HL-60 (cell line): ENCODE results near the gene PPP2R3A.

Source experiments
- GABPA ChIP-seq: IDR thresholded peaks from 2 replicates; pipeline ENCODE4 v1.6.1; 2012; ENCODE audit warnings: low read depth
- POLR2AphosphoS5 ChIP-seq: IDR thresholded peaks from 2 replicates; pipeline ENCODE4 v1.6.1; 2012; ENCODE audit warnings: low read depth
- SPI1 ChIP-seq: IDR thresholded peaks from 2 replicates; pipeline ENCODE4 v1.6.1; 2012; ENCODE audit warnings: low read depth, mild to moderate bottlenecking, borderline replicate concordance
- TF ChIP-seq, protein P1 (sequence below): IDR thresholded peaks from one replicate; pipeline ENCODE4 v1.5.1; 2011; ENCODE audit warnings: low read length, control low read depth, inconsistent platforms; ENCODE audit not compliant: insufficient read depth
- TF ChIP-seq, protein P2 (sequence below): IDR thresholded peaks from 2 replicates; pipeline ENCODE4 v1.6.1; 2012; ENCODE audit warnings: low read depth; ENCODE audit not compliant: insufficient replicate concordance

DNA sequence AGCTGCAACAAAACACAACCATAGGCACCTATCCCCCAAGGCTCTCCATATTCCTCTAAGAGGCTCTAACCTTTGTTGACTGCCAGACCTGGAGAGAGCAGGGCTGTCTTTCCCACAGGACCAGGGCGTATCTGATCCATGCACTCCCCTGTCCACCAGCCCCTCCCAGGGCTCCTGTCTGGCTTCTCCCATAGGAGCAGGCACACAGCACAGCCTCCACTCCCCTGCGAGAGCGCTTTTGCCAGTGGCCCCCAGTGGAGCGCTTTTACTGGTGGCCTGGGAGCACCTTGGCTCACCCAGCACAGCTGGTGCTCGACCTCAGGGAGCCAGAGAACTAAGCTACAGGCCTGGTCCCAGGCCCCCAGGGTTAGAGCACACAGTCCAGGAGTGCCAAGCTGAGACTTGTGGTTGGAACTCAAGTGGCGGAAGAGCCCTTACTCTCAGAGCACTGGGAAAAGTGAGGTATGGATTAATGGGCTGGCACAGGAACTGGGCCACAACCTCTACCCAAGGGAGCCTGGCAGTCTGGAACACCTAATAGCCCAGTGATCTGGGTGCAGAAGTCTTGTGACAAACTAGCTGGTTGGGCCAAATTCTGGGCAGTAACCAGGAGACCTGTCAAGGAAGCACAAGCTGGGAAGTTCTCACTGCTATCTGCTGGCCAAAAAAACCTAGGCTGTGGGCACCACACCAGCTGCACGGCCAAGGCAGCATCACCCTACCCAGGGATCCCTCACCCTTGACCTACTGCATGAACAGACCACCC is 79.6 kb downstream of the PPP2R3A start:
- TF ChIP-seq, protein P1, sequence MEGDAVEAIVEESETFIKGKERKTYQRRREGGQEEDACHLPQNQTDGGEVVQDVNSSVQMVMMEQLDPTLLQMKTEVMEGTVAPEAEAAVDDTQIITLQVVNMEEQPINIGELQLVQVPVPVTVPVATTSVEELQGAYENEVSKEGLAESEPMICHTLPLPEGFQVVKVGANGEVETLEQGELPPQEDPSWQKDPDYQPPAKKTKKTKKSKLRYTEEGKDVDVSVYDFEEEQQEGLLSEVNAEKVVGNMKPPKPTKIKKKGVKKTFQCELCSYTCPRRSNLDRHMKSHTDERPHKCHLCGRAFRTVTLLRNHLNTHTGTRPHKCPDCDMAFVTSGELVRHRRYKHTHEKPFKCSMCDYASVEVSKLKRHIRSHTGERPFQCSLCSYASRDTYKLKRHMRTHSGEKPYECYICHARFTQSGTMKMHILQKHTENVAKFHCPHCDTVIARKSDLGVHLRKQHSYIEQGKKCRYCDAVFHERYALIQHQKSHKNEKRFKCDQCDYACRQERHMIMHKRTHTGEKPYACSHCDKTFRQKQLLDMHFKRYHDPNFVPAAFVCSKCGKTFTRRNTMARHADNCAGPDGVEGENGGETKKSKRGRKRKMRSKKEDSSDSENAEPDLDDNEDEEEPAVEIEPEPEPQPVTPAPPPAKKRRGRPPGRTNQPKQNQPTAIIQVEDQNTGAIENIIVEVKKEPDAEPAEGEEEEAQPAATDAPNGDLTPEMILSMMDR, result no peak
- TF ChIP-seq, protein P2, sequence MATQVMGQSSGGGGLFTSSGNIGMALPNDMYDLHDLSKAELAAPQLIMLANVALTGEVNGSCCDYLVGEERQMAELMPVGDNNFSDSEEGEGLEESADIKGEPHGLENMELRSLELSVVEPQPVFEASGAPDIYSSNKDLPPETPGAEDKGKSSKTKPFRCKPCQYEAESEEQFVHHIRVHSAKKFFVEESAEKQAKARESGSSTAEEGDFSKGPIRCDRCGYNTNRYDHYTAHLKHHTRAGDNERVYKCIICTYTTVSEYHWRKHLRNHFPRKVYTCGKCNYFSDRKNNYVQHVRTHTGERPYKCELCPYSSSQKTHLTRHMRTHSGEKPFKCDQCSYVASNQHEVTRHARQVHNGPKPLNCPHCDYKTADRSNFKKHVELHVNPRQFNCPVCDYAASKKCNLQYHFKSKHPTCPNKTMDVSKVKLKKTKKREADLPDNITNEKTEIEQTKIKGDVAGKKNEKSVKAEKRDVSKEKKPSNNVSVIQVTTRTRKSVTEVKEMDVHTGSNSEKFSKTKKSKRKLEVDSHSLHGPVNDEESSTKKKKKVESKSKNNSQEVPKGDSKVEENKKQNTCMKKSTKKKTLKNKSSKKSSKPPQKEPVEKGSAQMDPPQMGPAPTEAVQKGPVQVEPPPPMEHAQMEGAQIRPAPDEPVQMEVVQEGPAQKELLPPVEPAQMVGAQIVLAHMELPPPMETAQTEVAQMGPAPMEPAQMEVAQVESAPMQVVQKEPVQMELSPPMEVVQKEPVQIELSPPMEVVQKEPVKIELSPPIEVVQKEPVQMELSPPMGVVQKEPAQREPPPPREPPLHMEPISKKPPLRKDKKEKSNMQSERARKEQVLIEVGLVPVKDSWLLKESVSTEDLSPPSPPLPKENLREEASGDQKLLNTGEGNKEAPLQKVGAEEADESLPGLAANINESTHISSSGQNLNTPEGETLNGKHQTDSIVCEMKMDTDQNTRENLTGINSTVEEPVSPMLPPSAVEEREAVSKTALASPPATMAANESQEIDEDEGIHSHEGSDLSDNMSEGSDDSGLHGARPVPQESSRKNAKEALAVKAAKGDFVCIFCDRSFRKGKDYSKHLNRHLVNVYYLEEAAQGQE, result no peak
- TF ChIP-seq POLR2AphosphoS5 (no peak), GABPA (no peak), SPI1 (no peak)
